WERI-Rb-1 (cell line): ENCODE results near the gene CDK10.

Experiments used
- DNase-seq: peaks from one replicate; pipeline ENCODE4 v3.0.0-alpha.2; 2020
- H3K27ac ChIP-seq: fragments of 250-450 bp; sonication (Bioruptor Pico); 2 replicates; pipeline ENCODE4 v1.5.1; 2020; ENCODE audit warnings: mild to moderate bottlenecking, moderate library complexity
- H3K27me3 ChIP-seq: fragments of 250-450 bp; sonication (Bioruptor Pico); 2 replicates; pipeline ENCODE4 v1.5.1; 2021; ENCODE audit warnings: mild to moderate bottlenecking, low read depth, moderate library complexity; ENCODE audit not compliant: insufficient read depth, severe bottlenecking
- H3K36me3 ChIP-seq: fragments of 250-450 bp; sonication (Bioruptor Pico); 2 replicates; pipeline ENCODE4 v1.5.1; 2020; ENCODE audit warnings: mild to moderate bottlenecking, moderate library complexity
- H3K4me3 ChIP-seq: 2 replicates; pipeline ENCODE4 v1.5.1; 2011; ENCODE audit warnings: low read depth, mild to moderate bottlenecking, control low read depth, low read length
- H3K9me3 ChIP-seq: fragments of 250-450 bp; sonication (Bioruptor Pico); 2 replicates; pipeline ENCODE4 v1.5.1; 2021; ENCODE audit warnings: mild to moderate bottlenecking, moderate library complexity; ENCODE audit not compliant: severe bottlenecking
- TF ChIP-seq, protein P1 (sequence below): IDR thresholded peaks from 2 replicates; pipeline ENCODE4 v1.5.1; 2011; ENCODE audit warnings: low read depth, mild to moderate bottlenecking, control low read depth, inconsistent platforms, low read length

Gene CDK10

DNA sequence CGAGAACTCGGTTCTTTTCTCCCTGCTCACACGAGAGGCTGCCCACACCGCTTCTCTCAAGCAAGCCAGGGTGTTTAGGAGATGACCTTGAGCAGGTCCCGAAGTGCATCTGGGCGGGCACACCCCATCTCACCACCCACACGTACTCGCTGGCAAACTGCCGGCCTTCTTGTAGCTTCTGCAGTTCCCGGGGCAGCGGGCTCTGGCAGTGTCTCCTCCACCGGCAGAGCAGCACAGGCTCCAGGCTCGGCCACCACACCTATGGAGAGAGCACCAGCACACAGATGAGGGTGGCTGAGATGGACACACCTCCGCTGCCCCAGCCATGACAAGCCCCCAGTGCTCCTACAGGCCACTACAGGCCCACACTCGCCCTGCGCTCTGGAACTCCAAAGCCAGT lies 58.3 kb downstream of the CDK10 start:
- Histone ChIP-seq H3K36me3 (peaks cover 59% of the 10 kb centered on the region), H3K9me3 (no peaks in the 10 kb centered on the region), H3K27me3 (no peaks in the 10 kb centered on the region), H3K27ac (no peak overlapping the region), H3K4me3 (no peak overlapping the region)
- no peak for DNase-seq
- TF ChIP-seq, protein P1, sequence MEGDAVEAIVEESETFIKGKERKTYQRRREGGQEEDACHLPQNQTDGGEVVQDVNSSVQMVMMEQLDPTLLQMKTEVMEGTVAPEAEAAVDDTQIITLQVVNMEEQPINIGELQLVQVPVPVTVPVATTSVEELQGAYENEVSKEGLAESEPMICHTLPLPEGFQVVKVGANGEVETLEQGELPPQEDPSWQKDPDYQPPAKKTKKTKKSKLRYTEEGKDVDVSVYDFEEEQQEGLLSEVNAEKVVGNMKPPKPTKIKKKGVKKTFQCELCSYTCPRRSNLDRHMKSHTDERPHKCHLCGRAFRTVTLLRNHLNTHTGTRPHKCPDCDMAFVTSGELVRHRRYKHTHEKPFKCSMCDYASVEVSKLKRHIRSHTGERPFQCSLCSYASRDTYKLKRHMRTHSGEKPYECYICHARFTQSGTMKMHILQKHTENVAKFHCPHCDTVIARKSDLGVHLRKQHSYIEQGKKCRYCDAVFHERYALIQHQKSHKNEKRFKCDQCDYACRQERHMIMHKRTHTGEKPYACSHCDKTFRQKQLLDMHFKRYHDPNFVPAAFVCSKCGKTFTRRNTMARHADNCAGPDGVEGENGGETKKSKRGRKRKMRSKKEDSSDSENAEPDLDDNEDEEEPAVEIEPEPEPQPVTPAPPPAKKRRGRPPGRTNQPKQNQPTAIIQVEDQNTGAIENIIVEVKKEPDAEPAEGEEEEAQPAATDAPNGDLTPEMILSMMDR: no peak
